Adrenal gland (tissue), 5 donors: Measurements from ENCODE around the gene SAMD4B.

ENCODE experiments used
- POLR2A ChIP-seq, 2 donors: fragments of 450-650 bp; IDR thresholded peaks; one replicate each; pipeline ENCODE4 v1.6.1; 2017; ENCODE audit warnings: antibody characterized with exemption in 2 of 2, mild to moderate bottlenecking in 2 of 2, moderate library complexity in 1 of 2
- TF ChIP-seq, protein P1 (sequence below), 6 experiments: fragments of 450-650 bp in 4 of 6; fragments of 200-600 bp in 2 of 6; sonication (generic) in 1 of 6; IDR thresholded peaks; 1 replicate in 5 of 6; 2 replicates in 1 of 6; pipeline versions ENCODE4 v1.5.1 to v1.8.0; 2016 to 2021; ENCODE audit warnings: antibody characterized with exemption in 6 of 6, mild to moderate bottlenecking in 2 of 6, moderate library complexity in 1 of 6
- donor health status: DM: no; HTN: no; CAD: no.

GRCh38 chr19:39390451-39390750, 48.2 kb downstream of the SAMD4B start:
- TF ChIP-seq, protein P1, sequence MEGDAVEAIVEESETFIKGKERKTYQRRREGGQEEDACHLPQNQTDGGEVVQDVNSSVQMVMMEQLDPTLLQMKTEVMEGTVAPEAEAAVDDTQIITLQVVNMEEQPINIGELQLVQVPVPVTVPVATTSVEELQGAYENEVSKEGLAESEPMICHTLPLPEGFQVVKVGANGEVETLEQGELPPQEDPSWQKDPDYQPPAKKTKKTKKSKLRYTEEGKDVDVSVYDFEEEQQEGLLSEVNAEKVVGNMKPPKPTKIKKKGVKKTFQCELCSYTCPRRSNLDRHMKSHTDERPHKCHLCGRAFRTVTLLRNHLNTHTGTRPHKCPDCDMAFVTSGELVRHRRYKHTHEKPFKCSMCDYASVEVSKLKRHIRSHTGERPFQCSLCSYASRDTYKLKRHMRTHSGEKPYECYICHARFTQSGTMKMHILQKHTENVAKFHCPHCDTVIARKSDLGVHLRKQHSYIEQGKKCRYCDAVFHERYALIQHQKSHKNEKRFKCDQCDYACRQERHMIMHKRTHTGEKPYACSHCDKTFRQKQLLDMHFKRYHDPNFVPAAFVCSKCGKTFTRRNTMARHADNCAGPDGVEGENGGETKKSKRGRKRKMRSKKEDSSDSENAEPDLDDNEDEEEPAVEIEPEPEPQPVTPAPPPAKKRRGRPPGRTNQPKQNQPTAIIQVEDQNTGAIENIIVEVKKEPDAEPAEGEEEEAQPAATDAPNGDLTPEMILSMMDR (IDR thresholded peaks at IDR 0.05): no peak
- no peak for TF ChIP-seq POLR2A (IDR thresholded peaks at IDR 0.05)
